Trophoblast cell (in vitro differentiated cells and primary cell): ENCODE measurements around the gene RAMP3.
"Not testable (repeated sequence)": the region's sequence is repeated elsewhere in the genome, so short reads cannot be mapped to it uniquely, and the experiment has no call there.

Experiments
- DNase-seq, 2 donors: peaks; one replicate each; pipeline ENCODE4 v3.0.0-alpha.2; 2016
- H2AFZ ChIP-seq: 2 replicates; pipeline ENCODE4 v1.6.1; 2013; ENCODE audit warnings: low read length, moderate library complexity, mild to moderate bottlenecking; ENCODE audit not compliant: insufficient read depth, poor library complexity
- H2AK5ac ChIP-seq: 2 replicates; pipeline ENCODE4 v1.6.1; 2013; ENCODE audit warnings: mild to moderate bottlenecking, low read length
- H2BK120ac ChIP-seq: 2 replicates; pipeline ENCODE4 v1.6.1; 2013; ENCODE audit warnings: low read length, mild to moderate bottlenecking, moderate library complexity; ENCODE audit not compliant: insufficient read depth, poor library complexity
- H2BK12ac ChIP-seq: 2 replicates; pipeline ENCODE4 v1.6.1; 2013; ENCODE audit warnings: mild to moderate bottlenecking, low read length, moderate library complexity
- H2BK5ac ChIP-seq: 2 replicates; pipeline ENCODE4 v1.6.1; 2013; ENCODE audit warnings: low read length, low read depth, moderate library complexity, mild to moderate bottlenecking; ENCODE audit not compliant: poor library complexity
- H3K14ac ChIP-seq: 2 replicates; pipeline ENCODE4 v1.6.1; 2013; ENCODE audit warnings: mild to moderate bottlenecking, low read length
- H3K18ac ChIP-seq: 2 replicates; pipeline ENCODE4 v1.6.1; 2013; ENCODE audit warnings: mild to moderate bottlenecking, low read length
- H3K23ac ChIP-seq: 2 replicates; pipeline ENCODE4 v1.6.1; 2013; ENCODE audit warnings: low read length
- H3K27ac ChIP-seq: 2 replicates; pipeline ENCODE4 v1.5.1; 2013; ENCODE audit warnings: low read depth, mild to moderate bottlenecking, inconsistent platforms, low read length, moderate library complexity
- H3K27me3 ChIP-seq: 2 replicates; pipeline ENCODE4 v1.6.1; 2013; ENCODE audit warnings: inconsistent platforms, mild to moderate bottlenecking, low read length, moderate library complexity; ENCODE audit not compliant: insufficient read depth
- H3K36me3 ChIP-seq, 2 experiments: 1 replicate in 1 of 2; 2 replicates in 1 of 2; pipeline ENCODE4 v1.6.1; 2013; ENCODE audit warnings: low read length in 2 of 2, mild to moderate bottlenecking in 2 of 2, moderate library complexity in 1 of 2; ENCODE audit not compliant: insufficient read depth in 2 of 2, control insufficient read depth in 1 of 2
- H3K4ac ChIP-seq: 2 replicates; pipeline ENCODE4 v1.6.1; 2013; ENCODE audit warnings: low read depth, mild to moderate bottlenecking, low read length, moderate library complexity
- H3K4me1 ChIP-seq, 2 experiments: 1 replicate in 1 of 2; 2 replicates in 1 of 2; pipeline ENCODE4 v1.6.1; 2013; ENCODE audit warnings: low read length in 2 of 2, mild to moderate bottlenecking in 2 of 2, moderate library complexity in 1 of 2; ENCODE audit not compliant: insufficient read depth in 2 of 2, control insufficient read depth in 1 of 2
- H3K4me2 ChIP-seq: 2 replicates; pipeline ENCODE4 v1.6.1; 2013; ENCODE audit warnings: inconsistent platforms, mild to moderate bottlenecking, low read length, moderate library complexity
- H3K4me3 ChIP-seq: 2 replicates; pipeline ENCODE4 v1.5.1; 2013; ENCODE audit warnings: mild to moderate bottlenecking, low read depth, low read length, inconsistent platforms
- H3K79me1 ChIP-seq: one replicate; pipeline ENCODE4 v1.6.1; 2013; ENCODE audit warnings: low read length
- H3K79me2 ChIP-seq: 2 replicates; pipeline ENCODE4 v1.6.1; 2013; ENCODE audit warnings: low read length, mild to moderate bottlenecking; ENCODE audit not compliant: control insufficient read depth, insufficient read depth, poor library complexity
- H3K9ac ChIP-seq: 2 replicates; pipeline ENCODE4 v1.6.1; 2013; ENCODE audit warnings: mild to moderate bottlenecking, low read length
- H3K9me3 ChIP-seq: 2 replicates; pipeline ENCODE4 v1.6.1; 2013; ENCODE audit warnings: low read depth, mild to moderate bottlenecking, control low read depth, inconsistent platforms, low read length; ENCODE audit not compliant: insufficient read depth
- H4K12ac ChIP-seq: 2 replicates; pipeline ENCODE4 v1.6.1; 2013; ENCODE audit warnings: low read depth, mild to moderate bottlenecking, low read length, moderate library complexity
- H4K8ac ChIP-seq: 2 replicates; pipeline ENCODE4 v1.6.1; 2013; ENCODE audit warnings: low read depth, mild to moderate bottlenecking, low read length, moderate library complexity
- H4K91ac ChIP-seq: one replicate; pipeline ENCODE4 v1.6.1; 2013; ENCODE audit warnings: low read depth, mild to moderate bottlenecking, low read length, moderate library complexity
- WGBS: extraction: QIAGEN DNeasy Blood & Tissue Kit; methylation state at CpG from one replicate; pipeline ENCODE4 v1.1.7; 2013; ENCODE audit warnings: missing lambda C conversion rate; ENCODE audit not compliant: insufficient read length, insufficient coverage; ENCODE audit errors: extremely low coverage; 5-methylcytosine and 5-hydroxymethylcytosine counted together

The RAMP3 gene

GRCh38 chr7:45164271-45164670 lies 6.7 kb downstream of the RAMP3 start:
- not testable (repeated sequence) for H2AFZ ChIP-seq, H3K23ac ChIP-seq, H4K91ac ChIP-seq, H4K12ac ChIP-seq, H3K4ac ChIP-seq, H2BK12ac ChIP-seq, H3K79me2 ChIP-seq, H2BK5ac ChIP-seq, H3K4me1 ChIP-seq, H3K14ac ChIP-seq, H4K8ac ChIP-seq, H3K4me2 ChIP-seq, H3K79me1 ChIP-seq, H2AK5ac ChIP-seq, H3K9me3 ChIP-seq, H3K27ac ChIP-seq, H2BK120ac ChIP-seq, H3K18ac ChIP-seq, H3K9ac ChIP-seq, H3K27me3 ChIP-seq, H3K36me3 ChIP-seq, H3K4me3 ChIP-seq
- peak; percentile 65 to 81 for DNase-seq
- no CpG with 5 or more reads among the region's 3 CpGs for WGBS

DNA sequence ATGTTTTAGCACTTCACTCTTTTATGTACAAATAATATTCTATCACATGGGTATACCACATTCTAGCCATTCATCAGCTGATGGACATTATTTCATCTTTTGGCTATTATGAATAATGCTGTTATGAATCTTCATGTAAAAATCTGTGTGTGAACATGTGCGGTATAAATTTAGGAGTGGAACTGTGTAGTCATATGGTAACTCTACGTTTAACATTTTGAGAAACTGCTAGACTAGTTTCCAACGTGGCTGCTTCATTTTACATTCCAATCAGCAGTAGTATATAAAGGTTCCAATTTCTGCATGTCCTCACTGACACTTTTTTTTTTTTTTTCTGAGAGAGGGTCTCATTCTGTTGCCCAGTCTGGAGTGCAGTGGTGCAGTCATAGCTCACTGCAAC lies 8.3 kb downstream of the RAMP3 start:
- Histone ChIP-seq H2AFZ (no peak overlapping the region), H3K27ac (no peak overlapping the region), H3K4me3 (no peak overlapping the region), H4K8ac (no peak overlapping the region), H2AK5ac (no peak overlapping the region), H3K9me3 (peaks cover 2% of the 10 kb centered on the region), H3K36me3 (no peaks in the 10 kb centered on the region), H4K91ac (no peak overlapping the region), H3K23ac (no peak overlapping the region), H3K79me2 (no peaks in the 10 kb centered on the region), H3K27me3 (no peaks in the 10 kb centered on the region), H3K4me1 (no peaks in the 10 kb centered on the region), H3K9ac (no peak overlapping the region), H2BK5ac (no peak overlapping the region), H2BK120ac (no peak overlapping the region), H3K4me2 (no peak overlapping the region), H4K12ac (no peak overlapping the region), H3K14ac (no peak overlapping the region), H3K4ac (no peak overlapping the region), H2BK12ac (no peak overlapping the region), H3K79me1 (no peaks in the 10 kb centered on the region), H3K18ac (no peak overlapping the region)
- no peak for DNase-seq
- no CpG with 5 or more reads among the region's 3 CpGs for WGBS

DNA sequence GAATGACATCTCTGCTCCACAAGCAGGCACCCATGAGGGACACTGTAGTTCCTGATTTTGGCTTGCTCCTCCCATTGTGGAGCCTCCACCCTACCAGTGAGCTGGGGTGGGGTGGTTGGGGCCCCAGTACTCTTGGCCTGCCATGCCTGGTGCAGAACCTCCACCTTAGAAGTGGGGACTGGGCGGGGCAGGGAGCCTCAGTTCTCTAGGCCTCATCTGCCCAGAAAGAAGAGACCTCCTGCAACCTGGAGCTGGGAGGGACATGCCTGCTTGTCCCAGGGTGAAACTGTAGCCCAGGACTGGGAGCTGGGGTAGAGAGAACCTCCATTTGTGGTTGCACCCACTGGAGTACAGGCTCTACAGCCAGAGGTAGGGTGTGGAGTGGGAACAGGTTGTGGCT lies 14.4 kb downstream of the RAMP3 start:
- no peak overlapping the region for H4K91ac ChIP-seq
- no peak overlapping the region for H2BK5ac ChIP-seq
- H3K23ac ChIP-seq = no peak overlapping the region
- H3K4me2 ChIP-seq = no peak overlapping the region
- no peak for DNase-seq
- H3K4me3 ChIP-seq = no peak overlapping the region
- H2BK120ac ChIP-seq = no peak overlapping the region
- no peaks in the 10 kb centered on the region for H3K79me2 ChIP-seq
- H3K27ac ChIP-seq = no peak overlapping the region
- H3K4ac ChIP-seq = no peak overlapping the region
- H4K8ac ChIP-seq = no peak overlapping the region
- no peak overlapping the region for H2AK5ac ChIP-seq
- no peak overlapping the region for H3K18ac ChIP-seq
- H2AFZ ChIP-seq = no peak overlapping the region
- no CpG with 5 or more reads among the region's 1 CpG for WGBS
- H3K79me1 ChIP-seq = no peaks in the 10 kb centered on the region
- H3K4me1 ChIP-seq = no peaks in the 10 kb centered on the region
- no peak overlapping the region for H2BK12ac ChIP-seq
- H3K14ac ChIP-seq = no peak overlapping the region
- peaks cover 1% of the 10 kb centered on the region for H3K9me3 ChIP-seq
- no peaks in the 10 kb centered on the region for H3K36me3 ChIP-seq
- no peak overlapping the region for H3K9ac ChIP-seq
- no peak overlapping the region for H4K12ac ChIP-seq
- H3K27me3 ChIP-seq = no peaks in the 10 kb centered on the region

DNA sequence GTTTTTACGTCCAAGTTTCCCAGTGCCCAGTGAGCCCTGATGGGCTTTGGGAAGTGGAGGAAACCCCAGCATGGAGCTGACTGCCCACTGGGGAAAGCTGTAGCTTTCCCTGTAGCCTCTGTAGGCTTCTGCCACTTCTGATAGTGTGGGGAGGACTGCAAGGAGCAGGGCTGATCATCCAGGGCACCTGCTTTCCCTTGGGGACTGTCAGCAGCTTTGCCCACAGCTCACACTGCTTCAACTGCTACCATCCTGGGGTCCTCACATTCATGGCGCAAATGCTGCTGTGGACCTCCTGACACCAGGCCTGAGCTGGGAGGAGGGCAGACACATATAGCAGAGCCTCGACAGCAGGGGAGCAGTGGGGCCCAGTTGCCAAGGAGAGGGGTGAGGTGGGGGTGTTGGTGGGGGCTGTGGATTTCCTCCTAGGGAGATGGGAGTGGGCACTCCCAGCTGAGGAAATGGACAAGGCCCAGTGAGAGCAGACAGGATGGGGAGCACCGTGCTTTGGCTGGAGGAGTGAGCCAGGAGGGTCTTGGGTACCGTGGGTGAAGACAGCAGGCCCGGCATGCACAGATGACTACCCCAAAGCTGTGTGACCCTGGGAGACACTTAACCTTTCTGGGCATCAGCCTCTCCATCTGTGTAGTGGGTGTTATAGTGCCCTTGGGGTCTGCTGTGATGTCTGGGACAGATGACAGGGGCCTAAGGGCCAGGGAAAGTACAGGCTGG lies 16.2 kb downstream of the RAMP3 start:
- Histone ChIP-seq H3K9me3 (peaks cover 1% of the 10 kb centered on the region), H3K18ac (no peak overlapping the region), H4K8ac (no peak overlapping the region), H3K27me3 (no peaks in the 10 kb centered on the region), H4K91ac (no peak overlapping the region), H3K9ac (no peak overlapping the region), H3K36me3 (no peaks in the 10 kb centered on the region), H3K23ac (no peak overlapping the region), H2BK120ac (no peak overlapping the region), H3K4ac (no peak overlapping the region), H3K4me2 (no peak overlapping the region), H2AFZ (no peak overlapping the region), H3K79me1 (no peaks in the 10 kb centered on the region), H3K14ac (no peak overlapping the region), H3K4me1 (no peaks in the 10 kb centered on the region), H2BK5ac (no peak overlapping the region), H3K4me3 (peak overlapping the region; percentile 25), H3K27ac (no peak overlapping the region), H4K12ac (no peak overlapping the region), H2AK5ac (no peak overlapping the region), H2BK12ac (no peak overlapping the region), H3K79me2 (no peaks in the 10 kb centered on the region)
- DNase-seq = no peak
- WGBS = no CpG with 5 or more reads among the region's 6 CpGs
